K562 (cell line): Measurements from ENCODE around the gene TSPAN16. TPM values are rescaled to one million over a fixed set of nuclear protein-coding genes. Genes with fewer than 3 reads are reported as not detected.

Experiments used
- ATAC-seq: fragments of 200-7000 bp; cut with Tn5 transposase; 3 replicates; pipeline ENCODE4 v1.9.1; 2020; ENCODE audit warnings: moderate library complexity
- BruUV-seq: library from RNA; stranded (reverse); fragments of 400-500 nt; replicated peaks from 2 replicates; lab custom pipeline; 2021; lab: Mats Ljungman, UMichigan
- CTCF ChIA-PET: fragments of 300-600 bp; formaldehyde crosslinking; extraction: SDS; loops from one replicate; lab custom pipeline; 2021; ENCODE audit warnings: low intra/inter-chr PET ratio; lab: Yijun Ruan, JAX
- POLR2A ChIA-PET: fragments of 300-600, 350-650 bp; sonication (Branson Sonifier 250); formaldehyde crosslinking; extraction: SDS; loops from one replicate; lab custom pipeline; 2021; ENCODE audit warnings: antibody characterized with exemption, inconsistent platforms; lab: Yijun Ruan, JAX
- DNase-seq, 4 experiments: peaks; one replicate each; pipeline versions ENCODE4 v3.0.0 to v3.0.0-alpha.2; 2011 to 2018; ENCODE audit warnings: low spot score in 3 of 4, mixed read lengths in 3 of 4; ENCODE audit errors: extremely low read depth in 1 of 4
- FAIRE-seq: peaks from 2 replicates; lab custom pipeline; 2011; peaks lifted over from hg19 to GRCh38; lab: Jason Lieb, UNC
- H2AFZ ChIP-seq: 2 replicates; pipeline ENCODE4 v1.6.0; 2011; ENCODE audit warnings: low read depth, low read length, control low read depth, inconsistent platforms
- H3K27ac ChIP-seq: fragments of 200-600 bp; 3 replicates; pipeline ENCODE4 v1.8.0; 2011; ENCODE audit warnings: low read depth, mild to moderate bottlenecking, control low read depth, inconsistent platforms, low read length, moderate library complexity, mixed read lengths; ENCODE audit errors: extremely low read depth
- H3K27me3 ChIP-seq, 2 experiments: fragments of 300-600 bp in 1 of 2; 2 replicates in 1 of 2; 3 replicates in 1 of 2; pipeline versions ENCODE4 v1.6.0 to v1.8.0; 2011; ENCODE audit warnings: inconsistent platforms in 2 of 2, low read length in 2 of 2, mild to moderate bottlenecking in 1 of 2, mixed read lengths in 1 of 2, moderate library complexity in 1 of 2; ENCODE audit not compliant: control insufficient read depth in 2 of 2, insufficient read depth in 2 of 2
- H3K36me3 ChIP-seq: fragments of 300-600 bp; 3 replicates; pipeline ENCODE4 v1.8.0; 2011; ENCODE audit warnings: mild to moderate bottlenecking, low read length, inconsistent platforms; ENCODE audit not compliant: control insufficient read depth, insufficient read depth
- H3K4me1 ChIP-seq, 2 experiments: fragments of 200-600 bp in 1 of 2; replicated peaks in 1 of 2; 2 replicates in 1 of 2; 3 replicates in 1 of 2; pipeline versions ENCODE4 v1.5.1 to v1.8.0; 2011; ENCODE audit warnings: inconsistent platforms in 2 of 2, low read length in 2 of 2, mild to moderate bottlenecking in 1 of 2, mixed read lengths in 1 of 2, moderate library complexity in 1 of 2; ENCODE audit not compliant: control insufficient read depth in 2 of 2, insufficient read depth in 2 of 2
- H3K4me2 ChIP-seq: 2 replicates; pipeline ENCODE4 v1.6.1; 2011; ENCODE audit warnings: low read length, control low read depth, inconsistent platforms, mixed read lengths; ENCODE audit not compliant: insufficient read depth
- H3K4me3 ChIP-seq: fragments of 200-600 bp; sonication (generic), shearing (Covaris generic); 2 replicates; pipeline ENCODE4 v1.5.1; 2016; ENCODE audit warnings: control low read depth, inconsistent platforms
- H3K79me2 ChIP-seq: fragments of 200-600 bp; 3 replicates; pipeline ENCODE4 v1.8.0; 2011; ENCODE audit warnings: low read length, inconsistent platforms; ENCODE audit not compliant: control insufficient read depth, insufficient read depth
- H3K9ac ChIP-seq, 2 experiments: 2 replicates each; pipeline versions ENCODE4 v1.6.0 to v1.6.1; 2011; ENCODE audit warnings: low read depth in 2 of 2, low read length in 2 of 2, control low read depth in 1 of 2, inconsistent platforms in 1 of 2, mild to moderate bottlenecking in 1 of 2, mixed read lengths in 1 of 2; ENCODE audit not compliant: insufficient read depth in 1 of 2
- H3K9me1 ChIP-seq: one replicate; pipeline ENCODE4 v1.6.0; 2011; ENCODE audit warnings: inconsistent platforms, mild to moderate bottlenecking, low read length, moderate library complexity; ENCODE audit not compliant: control insufficient read depth, insufficient read depth
- H3K9me3 ChIP-seq: replicated peaks from 2 replicates; pipeline ENCODE4 v1.5.1; 2011; ENCODE audit warnings: low read depth, low read length, inconsistent platforms; ENCODE audit not compliant: control insufficient read depth, insufficient read depth
- H4K20me1 ChIP-seq: replicated peaks from 2 replicates; pipeline ENCODE4 v1.6.1; 2011; ENCODE audit warnings: low read length, inconsistent platforms, mixed read lengths; ENCODE audit not compliant: control insufficient read depth, insufficient read depth
- C11orf30 ChIP-seq: fragments of 450-650 bp; IDR thresholded peaks from 2 replicates; pipeline ENCODE4 v1.6.1; 2016; ENCODE audit warnings: low read depth, mild to moderate bottlenecking
- L3MBTL2 ChIP-seq: fragments of 450-650 bp; IDR thresholded peaks from 2 replicates; pipeline ENCODE4 v1.6.1; 2016; ENCODE audit warnings: mild to moderate bottlenecking, moderate library complexity
- MAFF ChIP-seq: IDR thresholded peaks from 2 replicates; pipeline ENCODE4 v1.6.1; 2012; ENCODE audit warnings: low read length, improper control_type of control experiment
- MAFG ChIP-seq: fragments of 450-650 bp; conservative IDR thresholded peaks from 2 replicates; pipeline ENCODE4 v1.6.1; 2016; ENCODE audit warnings: missing genetic modification characterization, missing compliant biosample characterization
- MGA ChIP-seq: fragments of 450-650 bp; IDR thresholded peaks from 2 replicates; pipeline ENCODE4 v1.6.1; 2016; ENCODE audit warnings: mild to moderate bottlenecking, moderate library complexity
- PURB ChIP-seq: sonication (generic); formaldehyde crosslinking; IDR thresholded peaks from 2 replicates; pipeline ENCODE4 v1.9.0; 2021; ENCODE audit warnings: low read depth, mild to moderate bottlenecking, missing genetic modification reagents
- RBM25 ChIP-seq: fragments of 200-400 bp; formaldehyde crosslinking; IDR thresholded peaks from 2 replicates; pipeline ENCODE4 v1.6.1; 2018; ENCODE audit warnings: low read length, low read depth, moderate library complexity; ENCODE audit not compliant: severe bottlenecking
- SMARCA5 ChIP-seq: fragments of 450-650 bp; IDR thresholded peaks from 2 replicates; pipeline ENCODE4 v1.6.1; 2016
- SPI1 ChIP-seq: IDR thresholded peaks from 2 replicates; pipeline ENCODE4 v1.6.1; 2011; ENCODE audit warnings: low read depth, low read length, control low read depth, borderline replicate concordance
- TSC22D4 ChIP-seq: fragments of 450-650 bp; IDR thresholded peaks from 2 replicates; pipeline ENCODE4 v1.6.1; 2016; ENCODE audit warnings: missing genetic modification characterization, missing biosample characterization, control low read depth
- ZNF121 ChIP-seq: sonication (generic); formaldehyde crosslinking; conservative IDR thresholded peaks from 2 replicates; pipeline ENCODE4 v1.8.0; 2022; ENCODE audit warnings: missing genetic modification reagents
- ZNF140 ChIP-seq: fragments of 250-450 bp; sonication (Bioruptor Pico); IDR thresholded peaks from 2 replicates; pipeline ENCODE4 v1.8.0; 2021; ENCODE audit warnings: moderate library complexity, mild to moderate bottlenecking, inconsistent platforms
- ZNF316 ChIP-seq: fragments of 450-650 bp; IDR thresholded peaks from 2 replicates; pipeline ENCODE4 v1.6.1; 2016
- WGBS: fragments of 100-300 bp; shearing (Covaris generic); methylation state at CpG from one replicate; pipeline ENCODE4 v1.1.6; 2016; ENCODE audit warnings: low coverage, mixed read lengths; ENCODE audit not compliant: insufficient coverage; ENCODE audit errors: missing lambda C conversion rate; 5-methylcytosine and 5-hydroxymethylcytosine counted together
- in situ Hi-C: fragments of 300-500 bp; cut with MboI; formaldehyde crosslinking; loops from 4 replicates; pipeline ENCODE4 v1.15.0; 2018; ENCODE audit warnings: inconsistent platforms, mixed read lengths
- intact Hi-C: fragments of 100-400 bp; cut with micrococcal nuclease; formaldehyde crosslinking; loops from 2 replicates; pipeline ENCODE4 v1.14.2; 2022
- polyA plus RNA-seq, 8 experiments: library from polyadenylated mRNA; depleted of rRNA in 4 of 8; stranded (reverse) in 5 of 8; unstranded in 3 of 8; fragments of >200 nt; fragmentation: Nextera tagmentation in 2 of 8; fragmentation: Illumina TruSeq in 1 of 8; extraction: Ambion mirVana in 2 of 8; extraction: Trizol in 1 of 8; gene quantifications; 2 replicates each; pipeline versions ENCODE4 v1.2.1 to v1.2.3, GENCODE V29; 2011 to 2014; ENCODE audit warnings: inconsistent platforms in 1 of 8, missing spikeins in 1 of 8
- total RNA-seq, 7 experiments: library from RNA; depleted of rRNA in 6 of 7; stranded (reverse); fragments of >200 nt in 6 of 7; fragmentation: Illumina TruSeq in 2 of 7; extraction: Trizol in 2 of 7; gene quantifications; 2 replicates each; pipeline versions ENCODE4 v1.2.1 to v1.2.3, GENCODE V29; 2011 to 2021; ENCODE audit warnings: low replicate concordance in 1 of 7

Gene TSPAN16
- total and polyA plus RNA-seq, 9 of the 15 experiments (the other 6 are each of a cell fraction or from before 2014, with no cell fraction given) = not detected

- Histone ChIP-seq H2AFZ (no peak overlapping the region), H3K4me3 (no peak overlapping the region), H4K20me1 (0 out of 2 replicates have a peak, but pooled peaks cover 8% of the 10 kb centered on the region), H3K79me2 (no peaks in the 10 kb centered on the region), H3K27me3 (no peaks in the 10 kb centered on the region), H3K9me3 (no peaks in the 10 kb centered on the region), H3K4me2 (no peak overlapping the region), H3K36me3 (no peaks in the 10 kb centered on the region), H3K27ac (no peak overlapping the region), H3K4me1 (peaks cover 0 to 16% of the 10 kb centered on the region in 2 experiments; a peak in 2 of 5 replicates), H3K9ac (no peak overlapping the region), H3K9me1 (no peaks in the 10 kb centered on the region)
- CTCF ChIA-PET = no interaction called here
- DNase-seq = no peak
- POLR2A ChIA-PET = no interaction called here
- no peak for ATAC-seq
- peak; percentile 58 for FAIRE-seq
- in situ Hi-C loops (no loop called here), intact Hi-C loops (no loop called here)
- BruUV-seq = no TSS peak
- 55% methylated on average over 3 of the region's 3 CpGs for WGBS
- TF ChIP-seq ZNF140 (CRISPR knock-in tag) (no peak), MAFF (peak; percentile 43), MGA (0 out of 2 replicates have a peak, but pooled peaks have one; percentile 29), SMARCA5 (peak; percentile 45; the same call in 1 of the 2 replicates), L3MBTL2 (0 out of 2 replicates have a peak, but pooled peaks have one; percentile 23), RBM25 (peak; percentile 55), TSC22D4 (no peak), C11orf30 (peak; percentile 77), MAFG (tag) (peak; percentile 68), ZNF316 (peak; percentile 89), ZNF121 (0 out of 2 replicates have a peak, but pooled peaks have one; percentile 13), PURB (CRISPR knock-in tag) (no peak), SPI1 (0 out of 2 replicates have a peak, but pooled peaks have one; percentile 12)
These were observed 38.0 kb upstream of the TSPAN16 start for GRCh38 chr19:11257846-11258380.
